GM23338 (cell line): ENCODE data around the gene FKRP. TPM values are rescaled to one million over a fixed set of nuclear protein-coding genes. Genes with fewer than 3 reads are reported as not detected.
A peak's percentile ranks its signal among the peaks of the same experiment; 100 is the strongest.

Source experiments
- ATAC-seq: fragments of 200-7000 bp; cut with Tn5 transposase; 3 replicates; pipeline ENCODE4 v1.9.1; 2020
- DNase-seq: peaks from one replicate; pipeline ENCODE4 v3.0.0-alpha.2; 2015; ENCODE audit warnings: low spot score
- H2AFZ ChIP-seq: fragments of 200-600 bp; sonication (generic); 2 replicates; pipeline ENCODE4 v1.8.0; 2016; ENCODE audit warnings: antibody characterized with exemption, mild to moderate bottlenecking, moderate library complexity
- H3F3A ChIP-seq: fragments of 200-600 bp; sonication (generic); replicated peaks from 2 replicates; pipeline ENCODE4 v1.8.0; 2017; ENCODE audit warnings: antibody characterized with exemption, mixed run types, low read depth
- H3K27ac ChIP-seq: fragments of 200-600 bp; sonication (generic); 2 replicates; pipeline ENCODE4 v1.6.1; 2016; ENCODE audit warnings: low read depth
- H3K27me3 ChIP-seq: fragments of 200-600 bp; sonication (generic); 2 replicates; pipeline ENCODE4 v1.8.0; 2016; ENCODE audit warnings: mild to moderate bottlenecking, mixed run types, moderate library complexity; ENCODE audit not compliant: insufficient read depth
- H3K36me3 ChIP-seq: fragments of 200-600 bp; sonication (generic); 2 replicates; pipeline ENCODE4 v1.8.0; 2016; ENCODE audit warnings: mild to moderate bottlenecking; ENCODE audit not compliant: insufficient read depth
- H3K4me1 ChIP-seq: fragments of 200-600 bp; sonication (generic); 2 replicates; pipeline ENCODE4 v1.8.0; 2016; ENCODE audit warnings: mild to moderate bottlenecking, moderate library complexity; ENCODE audit not compliant: insufficient read depth
- H3K4me2 ChIP-seq: fragments of 200-600 bp; sonication (generic); 2 replicates; pipeline ENCODE4 v1.7.1; 2017; ENCODE audit warnings: mixed run types
- H3K4me3 ChIP-seq: fragments of 200-600 bp; sonication (generic); 2 replicates; pipeline ENCODE4 v1.6.1; 2016; ENCODE audit warnings: mixed run types
- H3K79me2 ChIP-seq: fragments of 200-600 bp; sonication (generic); replicated peaks from 2 replicates; pipeline ENCODE4 v1.8.0; 2017; ENCODE audit warnings: mild to moderate bottlenecking; ENCODE audit not compliant: insufficient read depth
- H3K9me2 ChIP-seq: fragments of 200-600 bp; sonication (generic); 2 replicates; pipeline ENCODE4 v1.8.0; 2017; ENCODE audit not compliant: insufficient read depth
- H4K20me1 ChIP-seq: fragments of 200-600 bp; sonication (generic); replicated peaks from 2 replicates; pipeline ENCODE4 v1.8.0; 2017; ENCODE audit warnings: mild to moderate bottlenecking; ENCODE audit not compliant: insufficient read depth
- H3K27ac Mint-ChIP-seq: 2 replicates; pipeline ENCODE4 v1.8.0; 2020; ENCODE audit warnings: inconsistent platforms, mild to moderate bottlenecking, moderate library complexity, mixed read lengths
- H3K27me3 Mint-ChIP-seq: 3 replicates; pipeline ENCODE4 v1.8.0; 2022; ENCODE audit warnings: low read depth, mild to moderate bottlenecking, moderate library complexity, mixed read lengths, inconsistent platforms; ENCODE audit not compliant: insufficient read depth, poor library complexity
- H3K36me3 Mint-ChIP-seq: 3 replicates; pipeline ENCODE4 v1.8.0; 2021; ENCODE audit warnings: low read depth, mild to moderate bottlenecking, inconsistent platforms, moderate library complexity, mixed read lengths
- H3K4me1 Mint-ChIP-seq: 3 replicates; pipeline ENCODE4 v1.8.0; 2020; ENCODE audit warnings: mild to moderate bottlenecking, inconsistent platforms, mixed read lengths
- H3K4me3 Mint-ChIP-seq: 3 replicates; pipeline ENCODE4 v1.8.0; 2021; ENCODE audit warnings: moderate library complexity, mild to moderate bottlenecking, inconsistent platforms, mixed read lengths
- H3K9me3 Mint-ChIP-seq: 3 replicates; pipeline ENCODE4 v1.8.0; 2020; ENCODE audit warnings: moderate library complexity, mild to moderate bottlenecking, inconsistent platforms, mixed read lengths
- EZH2 ChIP-seq: fragments of 200-600 bp; sonication (generic); IDR thresholded peaks from one replicate; pipeline ENCODE4 v1.8.0; 2017; ENCODE audit warnings: antibody characterized with exemption, mild to moderate bottlenecking, low read depth; ENCODE audit not compliant: unreplicated experiment
- EZH2phosphoT487 ChIP-seq: fragments of 200-600 bp; sonication (generic); IDR thresholded peaks from one replicate; pipeline ENCODE4 v1.8.1; 2018; ENCODE audit warnings: antibody characterized with exemption; ENCODE audit not compliant: unreplicated experiment
- JUNB ChIP-seq: IDR thresholded peaks from one replicate; pipeline ENCODE4 v1.6.1; 2016; ENCODE audit warnings: antibody characterized with exemption; ENCODE audit not compliant: unreplicated experiment
- POLR2AphosphoS5 ChIP-seq: IDR thresholded peaks from 2 replicates; pipeline ENCODE4 v1.6.1; 2016; ENCODE audit warnings: antibody characterized with exemption, low read depth
- STAT1 ChIP-seq: IDR thresholded peaks from one replicate; pipeline ENCODE4 v1.6.1; 2016; ENCODE audit warnings: antibody characterized with exemption; ENCODE audit not compliant: unreplicated experiment
- ZNF331 ChIP-seq: fragments of 250-450 bp; sonication (Bioruptor Pico); IDR thresholded peaks from 2 replicates; pipeline ENCODE4 v1.5.0; 2020; ENCODE audit warnings: low read depth, mild to moderate bottlenecking, moderate library complexity
- long read RNA-seq: library from polyadenylated mRNA; unstranded; transcript quantifications from one replicate; pipeline ENCODE4 v2.0.0, GENCODE V29; 2020; ENCODE audit not compliant: unreplicated experiment
- polyA plus RNA-seq: library from polyadenylated mRNA; unstranded; fragments of >200 nt; fragmentation: Nextera tagmentation; extraction: Ambion mirVana; gene quantifications from 2 replicates; pipeline ENCODE4 v1.2.1, GENCODE V29; 2016
- total RNA-seq: library from RNA; depleted of rRNA; stranded (reverse); fragments of >200 nt; shearing (Covaris generic); gene quantifications from 2 replicates; pipeline ENCODE4 v1.2.3, GENCODE V29; 2014; rRNA removed
- TF ChIP-seq, protein P1 (sequence below): IDR thresholded peaks from one replicate; pipeline ENCODE4 v1.6.1; 2018; ENCODE audit warnings: antibody characterized with exemption; ENCODE audit not compliant: unreplicated experiment
- TF ChIP-seq, protein P2 (sequence below): IDR thresholded peaks from 2 replicates; pipeline ENCODE4 v1.6.1; 2016; ENCODE audit warnings: antibody characterized with exemption

Gene FKRP
- 25.5 and 31.9 TPM in 2 replicates for total RNA-seq
- polyA plus RNA-seq, result 8.9 and 11.5 TPM in 2 replicates
- long read RNA-seq, partial matches to known transcripts, result 0 of 7 reads
- long read RNA-seq, other reads (novel, unspliced or antisense), result 5 of 7 reads

GRCh38 chr19:46745521-46746280, at the start of gene FKRP:
FKRP (plus strand) TSS chr19:46746057; CDS start chr19:46755451, 9,394 bp downstream.
- Mint-ChIP-seq H3K4me1 (peaks cover 49% of the 10 kb centered on the region), H3K36me3 (peaks cover 34% of the 10 kb centered on the region), H3K4me3 (peak within 1 kb of the TSS; percentile 98), H3K27ac (peak within 1 kb of the TSS; percentile 96), H3K27me3 (peaks cover 25% of the 10 kb centered on the region), H3K9me3 (no peaks in the 10 kb centered on the region; the same call in 2 of the 3 replicates)
- Histone ChIP-seq H4K20me1 (peaks cover 46% of the 10 kb centered on the region), H3F3A (0 out of 2 replicates have a peak, but pooled peaks cover 14% of the 10 kb centered on the region), H3K4me1 (peaks cover 10% of the 10 kb centered on the region; the same call in 1 of the 2 replicates), H3K9me2 (no peaks in the 10 kb centered on the region), H2AFZ (no peak within 1 kb of the TSS; the same call in 1 of the 2 replicates), H3K36me3 (peaks cover 4% of the 10 kb centered on the region; the same call in 1 of the 2 replicates), H3K4me2 (peak within 1 kb of the TSS; percentile 98), H3K4me3 (peak within 1 kb of the TSS; percentile 93), H3K27me3 (no peaks in the 10 kb centered on the region), H3K79me2 (peaks cover 51% of the 10 kb centered on the region), H3K27ac (0 out of 2 replicates have a peak within 1 kb of the TSS, but pooled peaks have one; percentile 5)
- peak; percentile 56 for DNase-seq
- TF ChIP-seq JUNB (no peak), POLR2AphosphoS5 (peak; percentile 40)
- TF ChIP-seq, protein P1, sequence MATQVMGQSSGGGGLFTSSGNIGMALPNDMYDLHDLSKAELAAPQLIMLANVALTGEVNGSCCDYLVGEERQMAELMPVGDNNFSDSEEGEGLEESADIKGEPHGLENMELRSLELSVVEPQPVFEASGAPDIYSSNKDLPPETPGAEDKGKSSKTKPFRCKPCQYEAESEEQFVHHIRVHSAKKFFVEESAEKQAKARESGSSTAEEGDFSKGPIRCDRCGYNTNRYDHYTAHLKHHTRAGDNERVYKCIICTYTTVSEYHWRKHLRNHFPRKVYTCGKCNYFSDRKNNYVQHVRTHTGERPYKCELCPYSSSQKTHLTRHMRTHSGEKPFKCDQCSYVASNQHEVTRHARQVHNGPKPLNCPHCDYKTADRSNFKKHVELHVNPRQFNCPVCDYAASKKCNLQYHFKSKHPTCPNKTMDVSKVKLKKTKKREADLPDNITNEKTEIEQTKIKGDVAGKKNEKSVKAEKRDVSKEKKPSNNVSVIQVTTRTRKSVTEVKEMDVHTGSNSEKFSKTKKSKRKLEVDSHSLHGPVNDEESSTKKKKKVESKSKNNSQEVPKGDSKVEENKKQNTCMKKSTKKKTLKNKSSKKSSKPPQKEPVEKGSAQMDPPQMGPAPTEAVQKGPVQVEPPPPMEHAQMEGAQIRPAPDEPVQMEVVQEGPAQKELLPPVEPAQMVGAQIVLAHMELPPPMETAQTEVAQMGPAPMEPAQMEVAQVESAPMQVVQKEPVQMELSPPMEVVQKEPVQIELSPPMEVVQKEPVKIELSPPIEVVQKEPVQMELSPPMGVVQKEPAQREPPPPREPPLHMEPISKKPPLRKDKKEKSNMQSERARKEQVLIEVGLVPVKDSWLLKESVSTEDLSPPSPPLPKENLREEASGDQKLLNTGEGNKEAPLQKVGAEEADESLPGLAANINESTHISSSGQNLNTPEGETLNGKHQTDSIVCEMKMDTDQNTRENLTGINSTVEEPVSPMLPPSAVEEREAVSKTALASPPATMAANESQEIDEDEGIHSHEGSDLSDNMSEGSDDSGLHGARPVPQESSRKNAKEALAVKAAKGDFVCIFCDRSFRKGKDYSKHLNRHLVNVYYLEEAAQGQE, result peak; percentile 4
- ATAC-seq, result peak; percentile 30

DNA sequence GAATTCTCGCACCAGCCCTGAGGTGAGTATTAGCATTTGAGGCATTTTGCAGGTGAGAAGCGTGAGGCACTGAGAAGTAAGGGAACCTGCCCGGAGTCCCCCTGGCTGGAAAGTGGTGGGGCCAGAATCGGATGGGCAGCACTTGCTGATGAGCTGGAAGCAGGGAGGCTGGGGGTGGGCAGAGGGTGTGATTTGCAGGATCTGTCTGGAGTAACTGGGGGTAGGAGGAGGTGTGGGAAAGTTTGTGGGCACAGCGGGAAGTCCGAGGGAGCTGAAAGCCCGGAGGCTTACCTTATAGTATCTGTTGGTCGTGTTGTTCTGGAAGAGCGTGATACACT, 49.0 kb upstream of the FKRP start:
- Histone ChIP-seq H3K4me3 (0 out of 2 replicates have a peak overlapping the region, but pooled peaks have one; percentile 22), H3K4me1 (peaks cover 4% of the 10 kb centered on the region; the same call in 1 of the 2 replicates), H2AFZ (no peak overlapping the region), H3K27me3 (no peaks in the 10 kb centered on the region), H4K20me1 (peaks cover 30% of the 10 kb centered on the region), H3F3A (peaks cover 7% of the 10 kb centered on the region; the same call in 1 of the 2 replicates), H3K9me2 (no peaks in the 10 kb centered on the region), H3K27ac (peak overlapping the region; percentile 76), H3K36me3 (peaks cover 73% of the 10 kb centered on the region), H3K79me2 (0 out of 2 replicates have a peak, but pooled peaks cover 3% of the 10 kb centered on the region), H3K4me2 (peak overlapping the region; percentile 62)
- H3K4me3 Mint-ChIP-seq, result peak overlapping the region; percentile 62
- ATAC-seq (no peak), DNase-seq (no peak)
- H3K36me3 Mint-ChIP-seq, result peaks cover 85% of the 10 kb centered on the region
- H3K4me1 Mint-ChIP-seq, result peaks cover 10% of the 10 kb centered on the region
- H3K9me3 Mint-ChIP-seq, result no peaks in the 10 kb centered on the region
- peaks cover 7% of the 10 kb centered on the region for H3K27me3 Mint-ChIP-seq
- H3K27ac Mint-ChIP-seq, result peak overlapping the region; percentile 73; the same call in 1 of the 2 replicates
- TF ChIP-seq, protein P1, result no peak
- TF ChIP-seq STAT1 (no peak), EZH2 (no peak), EZH2phosphoT487 (no peak), ZNF331 (CRISPR knock-in tag) (no peak)
- TF ChIP-seq, protein P2, sequence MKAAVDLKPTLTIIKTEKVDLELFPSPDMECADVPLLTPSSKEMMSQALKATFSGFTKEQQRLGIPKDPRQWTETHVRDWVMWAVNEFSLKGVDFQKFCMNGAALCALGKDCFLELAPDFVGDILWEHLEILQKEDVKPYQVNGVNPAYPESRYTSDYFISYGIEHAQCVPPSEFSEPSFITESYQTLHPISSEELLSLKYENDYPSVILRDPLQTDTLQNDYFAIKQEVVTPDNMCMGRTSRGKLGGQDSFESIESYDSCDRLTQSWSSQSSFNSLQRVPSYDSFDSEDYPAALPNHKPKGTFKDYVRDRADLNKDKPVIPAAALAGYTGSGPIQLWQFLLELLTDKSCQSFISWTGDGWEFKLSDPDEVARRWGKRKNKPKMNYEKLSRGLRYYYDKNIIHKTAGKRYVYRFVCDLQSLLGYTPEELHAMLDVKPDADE, result no peak
